Vagina (tissue), 2 donors: ENCODE data around the gene PHF10. TPM values are rescaled to one million over a fixed set of nuclear protein-coding genes. Genes with fewer than 3 reads are reported as not detected.

ENCODE experiments used
- DNase-seq, 2 donors: peaks; one replicate each; pipeline ENCODE4 v3.0.0-alpha.2; 2017; ENCODE audit errors: extremely low spot score in 2 of 2
- H3K27ac ChIP-seq: fragments of 200-600 bp; sonication (generic); one replicate; pipeline ENCODE4 v1.5.1; 2019
- H3K27me3 ChIP-seq: fragments of 200-600 bp; sonication (generic); one replicate; pipeline ENCODE4 v1.5.1; 2019
- H3K36me3 ChIP-seq, 2 donors: fragments of 200-600 bp; sonication (generic); one replicate each; pipeline ENCODE4 v1.5.1; 2017 to 2019
- H3K4me1 ChIP-seq: fragments of 200-600 bp; sonication (generic); one replicate; pipeline ENCODE4 v1.5.1; 2019
- H3K4me3 ChIP-seq, 2 donors: fragments of 200-600 bp; sonication (generic); 1 replicate in 1 of 2; 2 replicates in 1 of 2; pipeline ENCODE4 v1.5.1; 2016 to 2019
- H3K9me3 ChIP-seq: fragments of 200-600 bp; sonication (generic); one replicate; pipeline ENCODE4 v1.5.1; 2019
- CTCF ChIP-seq, 3 experiments: fragments of 450-650 bp in 2 of 3; fragments of 200-600 bp in 1 of 3; sonication (generic) in 1 of 3; IDR thresholded peaks; one replicate each; pipeline ENCODE4 v1.5.1; 2017 to 2019; ENCODE audit warnings: antibody characterized with exemption in 3 of 3, mild to moderate bottlenecking in 2 of 3, moderate library complexity in 2 of 3
- POLR2A ChIP-seq, 2 donors: fragments of 450-650 bp; IDR thresholded peaks; one replicate each; pipeline ENCODE4 v1.6.1; 2017; ENCODE audit warnings: antibody characterized with exemption in 2 of 2, mild to moderate bottlenecking in 2 of 2, moderate library complexity in 2 of 2
- POLR2AphosphoS5 ChIP-seq, 2 donors: sonication (generic); formaldehyde crosslinking; IDR thresholded peaks; one replicate each; pipeline ENCODE4 v1.9.0; 2017; ENCODE audit warnings: antibody characterized with exemption in 2 of 2, mild to moderate bottlenecking in 2 of 2, low read depth in 1 of 2; ENCODE audit not compliant: insufficient read depth in 1 of 2
- intact Hi-C: fragments of 100-400 bp; cut with DNase I; formaldehyde crosslinking; loops from one replicate; pipeline ENCODE4 v1.15.1; 2023
- total RNA-seq: library from RNA; depleted of rRNA; stranded (reverse); fragments of >200 nt; gene quantifications from one replicate; pipeline ENCODE4 v1.2.3, GENCODE V29; 2016

Gene PHF10
- total RNA-seq, 1 donor from 2014 or later, result 54.8 TPM

- Histone ChIP-seq H3K27ac (no peak overlapping the region), H3K4me3 (no peak overlapping the region), H3K36me3 (peaks cover 0 to 37% of the 10 kb centered on the region in 2 donors), H3K9me3 (no peaks in the 10 kb centered on the region), H3K27me3 (no peaks in the 10 kb centered on the region), H3K4me1 (no peaks in the 10 kb centered on the region)
- intact Hi-C loops, result no loop called here
- no peak for DNase-seq
- no peak for TF ChIP-seq POLR2A (IDR thresholded peaks at IDR 0.05)
- TF ChIP-seq CTCF (IDR thresholded peaks at IDR 0.05), result no peak
- no peak for TF ChIP-seq POLR2AphosphoS5 (IDR thresholded peaks at IDR 0.05; ENCODE audit: insufficient read depth in 1 of 2, low read depth in 1 of 2)
Measured at GRCh38 chr6:169668203-169668847, 56.0 kb downstream of the PHF10 start.

- no peak overlapping the region for H3K4me3 ChIP-seq
- peaks cover 0 to 42% of the 10 kb centered on the region in 2 donors for H3K36me3 ChIP-seq
- no peaks in the 10 kb centered on the region for H3K4me1 ChIP-seq
- H3K27me3 ChIP-seq, result no peaks in the 10 kb centered on the region
- no peak for TF ChIP-seq POLR2A (IDR thresholded peaks at IDR 0.05)
- no peak for TF ChIP-seq CTCF (IDR thresholded peaks at IDR 0.05)
- TF ChIP-seq POLR2AphosphoS5 (IDR thresholded peaks at IDR 0.05; ENCODE audit: insufficient read depth in 1 of 2, low read depth in 1 of 2), result no peak
- no peak for DNase-seq
- H3K9me3 ChIP-seq, result no peaks in the 10 kb centered on the region
- no peak overlapping the region for H3K27ac ChIP-seq
- intact Hi-C loops, result no loop called here
Measured at GRCh38 chr6:169667716-169668115, 56.6 kb downstream of the PHF10 start.

GRCh38 chr6:169666441-169666840 lies 57.9 kb downstream of the PHF10 start:
- intact Hi-C loops, result no loop called here
- H3K36me3 ChIP-seq, result peaks cover 0 to 38% of the 10 kb centered on the region in 2 donors
- no peak overlapping the region for H3K27ac ChIP-seq
- TF ChIP-seq POLR2A (IDR thresholded peaks at IDR 0.05) (no peak), POLR2AphosphoS5 (IDR thresholded peaks at IDR 0.05; ENCODE audit: insufficient read depth in 1 of 2, low read depth in 1 of 2) (no peak), CTCF (IDR thresholded peaks at IDR 0.05) (no peak)
- no peak overlapping the region for H3K4me3 ChIP-seq
- no peak for DNase-seq
- no peaks in the 10 kb centered on the region for H3K9me3 ChIP-seq
- H3K4me1 ChIP-seq, result no peaks in the 10 kb centered on the region
- H3K27me3 ChIP-seq, result no peaks in the 10 kb centered on the region

- peaks cover 0 to 38% of the 10 kb centered on the region in 2 donors for H3K36me3 ChIP-seq
- no peaks in the 10 kb centered on the region for H3K9me3 ChIP-seq
- intact Hi-C loops, result no loop called here
- no peak overlapping the region for H3K4me3 ChIP-seq
- TF ChIP-seq CTCF (IDR thresholded peaks at IDR 0.05), result no peak
- TF ChIP-seq POLR2AphosphoS5 (IDR thresholded peaks at IDR 0.05; ENCODE audit: insufficient read depth in 1 of 2, low read depth in 1 of 2), result no peak
- no peak for TF ChIP-seq POLR2A (IDR thresholded peaks at IDR 0.05)
- no peak for DNase-seq
- no peak overlapping the region for H3K27ac ChIP-seq
- no peaks in the 10 kb centered on the region for H3K4me1 ChIP-seq
- no peaks in the 10 kb centered on the region for H3K27me3 ChIP-seq
Measured at GRCh38 chr6:169665289-169665688, 59.0 kb downstream of the PHF10 start.

- no peaks in the 10 kb centered on the region for H3K27me3 ChIP-seq
- H3K36me3 ChIP-seq, result peaks cover 0 to 44% of the 10 kb centered on the region in 2 donors
- DNase-seq, result no peak
- H3K27ac ChIP-seq, result no peak overlapping the region
- H3K4me1 ChIP-seq, result no peaks in the 10 kb centered on the region
- no peak overlapping the region for H3K4me3 ChIP-seq
- intact Hi-C loops, result no loop called here
- TF ChIP-seq CTCF (IDR thresholded peaks at IDR 0.05), result no peak
- TF ChIP-seq POLR2A (IDR thresholded peaks at IDR 0.05), result no peak
- no peak for TF ChIP-seq POLR2AphosphoS5 (IDR thresholded peaks at IDR 0.05; ENCODE audit: insufficient read depth in 1 of 2, low read depth in 1 of 2)
- H3K9me3 ChIP-seq, result no peaks in the 10 kb centered on the region
Measured at GRCh38 chr6:169664227-169664626, 60.1 kb downstream of the PHF10 start.
